Nucleus accumbens (tissue), 56 donors: ENCODE data around the gene SCN1B.
A peak's percentile ranks its signal among the peaks of the same experiment; 100 is the strongest.
"Not testable (repeated sequence)": the region's sequence is repeated elsewhere in the genome, so short reads cannot be mapped to it uniquely, and the experiment has no call there.

Source experiments
- DNase-seq, 56 donors: peaks; one replicate each; lab custom pipeline; 2025; lab: John Stamatoyannopoulos, UW

Gene SCN1B

DNA sequence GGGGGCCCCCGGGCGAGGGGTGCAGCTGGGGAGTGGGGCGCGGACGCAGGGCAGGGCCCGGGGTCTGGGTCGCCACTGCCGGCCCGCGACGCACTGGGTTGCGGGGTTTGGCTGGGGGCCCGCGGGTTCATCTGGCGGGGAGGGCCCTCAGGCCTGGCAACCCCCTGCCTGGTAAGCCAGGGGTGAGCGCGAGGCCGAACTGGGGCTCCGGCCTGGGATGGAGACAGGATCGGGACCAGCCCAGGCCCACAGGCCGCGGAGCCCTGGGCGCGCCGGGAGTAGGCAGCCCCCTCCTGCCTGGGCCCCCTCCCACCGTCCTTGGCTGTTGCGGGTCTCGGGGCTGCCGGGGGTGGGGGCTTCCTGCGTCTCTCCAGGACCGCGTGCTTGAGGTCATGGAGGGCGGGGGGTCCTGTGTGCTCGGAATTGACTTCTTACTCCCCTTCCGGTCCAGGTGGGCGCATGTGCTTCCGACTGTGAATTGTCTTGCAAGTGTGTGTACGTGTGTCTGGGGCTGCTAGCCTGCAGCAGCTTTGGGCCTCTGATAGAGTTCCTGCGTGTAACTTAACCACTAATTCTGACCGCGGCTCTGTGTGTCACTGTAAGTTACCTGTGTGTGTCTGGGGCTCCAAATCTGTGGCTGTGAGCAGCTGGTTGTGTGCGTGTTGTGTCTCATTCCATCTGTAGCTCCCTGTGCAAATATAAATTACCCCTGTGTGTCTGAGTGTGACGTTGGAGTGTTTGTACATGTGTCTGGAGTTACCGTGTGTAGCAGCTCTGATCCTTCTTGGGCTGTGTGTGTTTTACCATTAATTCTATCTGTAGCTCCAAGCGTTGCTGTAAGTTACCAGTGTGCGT, 29.4 kb upstream of the SCN1B start:
- DNase-seq: peak in 9 of 56 donors; percentile 5 to 60 (median 13)

- DNase-seq: no peak
Observed at GRCh38 chr19:35002037-35002535, 28.2 kb upstream of the SCN1B start.

DNA sequence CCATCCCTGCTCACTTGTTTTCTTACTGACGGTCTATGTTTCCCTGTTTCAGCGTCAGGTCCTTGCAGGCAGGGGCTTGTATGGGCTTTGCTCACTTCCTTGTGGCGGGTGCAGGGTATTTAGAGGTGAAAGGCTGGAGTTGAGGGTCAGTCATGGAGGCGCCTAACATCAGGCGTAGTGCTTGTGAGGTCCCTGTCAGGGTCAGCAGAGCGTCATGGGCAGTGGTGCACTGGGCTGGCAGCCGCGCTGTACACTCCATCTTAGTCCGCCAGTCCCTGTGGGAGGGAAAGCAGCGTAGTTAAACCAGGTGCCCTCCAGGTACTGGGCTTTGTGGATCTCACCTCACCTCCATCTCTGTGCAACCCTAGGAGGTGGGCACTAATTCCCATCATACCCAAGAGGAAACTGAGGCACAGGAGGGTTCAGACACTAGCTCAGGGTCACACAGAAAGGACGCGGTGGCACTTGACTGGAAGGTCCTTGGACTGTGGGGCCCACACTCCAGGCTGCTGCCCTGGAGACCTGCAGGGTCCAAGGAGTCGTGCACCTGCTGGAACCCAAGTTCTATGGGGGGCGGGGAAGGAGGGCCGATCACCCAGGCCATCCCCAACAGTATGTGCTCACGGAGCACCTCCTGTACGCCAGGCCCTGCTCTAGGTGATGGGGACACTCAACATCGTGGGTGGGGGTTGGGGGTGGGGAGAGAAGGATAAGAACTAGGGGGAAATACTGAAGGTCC, 25.6 kb upstream of the SCN1B start:
- DNase-seq: no peak

DNA sequence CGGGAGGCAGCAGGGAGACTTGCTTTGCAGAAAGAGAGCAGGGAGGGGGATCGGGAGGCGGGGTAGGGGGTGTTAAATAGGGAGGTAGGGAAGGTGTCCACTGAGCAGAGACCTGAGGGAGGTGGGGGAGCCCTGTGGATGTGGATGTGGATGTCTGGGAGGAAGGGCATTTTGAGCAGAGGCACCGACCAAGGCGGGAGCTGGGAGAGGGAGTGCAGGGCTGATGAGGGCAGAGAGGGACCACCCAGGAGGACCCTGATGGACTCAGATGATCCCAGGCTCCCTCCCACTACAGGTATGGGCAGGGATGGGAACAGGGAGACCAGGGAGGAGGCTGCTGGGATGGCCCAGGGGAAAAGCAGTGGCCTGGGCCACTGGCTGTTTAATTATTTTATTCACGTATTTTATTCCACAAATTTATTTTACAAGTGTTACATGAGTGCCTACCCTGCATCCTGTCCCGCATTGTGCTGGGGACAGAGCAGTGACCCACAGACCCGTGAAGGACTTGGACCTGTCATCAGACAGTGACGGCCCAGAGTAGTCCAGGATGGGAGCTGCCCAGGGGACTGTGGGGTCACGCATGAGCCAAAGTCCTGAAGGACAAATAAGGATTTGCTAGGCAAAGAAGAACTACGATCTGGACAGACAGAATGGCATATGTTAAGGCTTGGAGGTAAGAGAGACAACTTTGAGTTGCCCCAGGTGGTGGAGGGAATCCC, 24.9 kb upstream of the SCN1B start:
- no peak for DNase-seq

- DNase-seq: not testable (repeated sequence)
Observed at GRCh38 chr19:35006007-35006341, 24.3 kb upstream of the SCN1B start.

- no peak for DNase-seq
Observed at GRCh38 chr19:35006342-35006998, 23.8 kb upstream of the SCN1B start.

DNA sequence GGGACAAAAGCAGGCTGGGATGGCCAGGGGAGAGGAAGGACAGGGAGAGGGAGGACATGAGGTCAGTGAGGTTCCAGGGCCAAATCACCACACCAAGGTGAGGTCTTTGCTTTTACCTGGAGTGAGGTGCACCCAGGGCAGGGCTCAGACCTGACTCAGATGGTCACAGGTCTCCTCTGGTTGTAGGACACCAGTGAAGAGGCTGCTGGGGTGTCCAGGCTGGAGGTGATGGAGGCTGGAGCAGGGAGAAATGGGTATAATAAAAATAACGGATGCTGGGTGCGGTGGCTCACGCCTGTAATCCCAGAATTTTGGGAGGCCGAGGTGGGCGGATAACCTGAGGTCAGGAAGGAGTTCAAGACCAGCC, 23.3 kb upstream of the SCN1B start:
- no peak for DNase-seq

- not testable (repeated sequence) for DNase-seq
Observed at GRCh38 chr19:35007427-35007826, 22.8 kb upstream of the SCN1B start.

DNA sequence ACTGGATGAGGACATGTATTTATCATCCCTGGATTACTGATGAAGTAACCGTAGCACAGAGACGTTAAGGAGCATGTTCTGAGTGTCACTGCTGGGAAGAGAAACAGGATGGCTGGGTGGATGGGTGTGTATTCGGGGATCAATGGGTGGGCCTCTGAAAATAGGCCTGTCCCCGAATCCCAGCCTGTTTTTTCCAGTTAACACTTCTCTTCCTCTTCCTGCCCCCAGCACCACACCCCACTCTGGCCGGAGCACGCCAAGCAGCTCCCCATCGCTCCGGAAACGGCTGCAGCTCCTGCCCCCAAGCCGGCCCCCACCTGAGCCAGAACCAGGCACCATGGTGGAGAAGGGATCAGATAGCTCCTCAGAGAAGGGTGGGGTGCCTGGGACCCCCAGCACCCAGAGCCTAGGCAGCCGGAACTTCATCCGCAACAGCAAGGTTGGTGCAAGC, 21.4 kb upstream of the SCN1B start:
- DNase-seq: no peak

GRCh38 chr19:35009424-35010415, 20.6 kb upstream of the SCN1B start:
- no peak for DNase-seq

DNA sequence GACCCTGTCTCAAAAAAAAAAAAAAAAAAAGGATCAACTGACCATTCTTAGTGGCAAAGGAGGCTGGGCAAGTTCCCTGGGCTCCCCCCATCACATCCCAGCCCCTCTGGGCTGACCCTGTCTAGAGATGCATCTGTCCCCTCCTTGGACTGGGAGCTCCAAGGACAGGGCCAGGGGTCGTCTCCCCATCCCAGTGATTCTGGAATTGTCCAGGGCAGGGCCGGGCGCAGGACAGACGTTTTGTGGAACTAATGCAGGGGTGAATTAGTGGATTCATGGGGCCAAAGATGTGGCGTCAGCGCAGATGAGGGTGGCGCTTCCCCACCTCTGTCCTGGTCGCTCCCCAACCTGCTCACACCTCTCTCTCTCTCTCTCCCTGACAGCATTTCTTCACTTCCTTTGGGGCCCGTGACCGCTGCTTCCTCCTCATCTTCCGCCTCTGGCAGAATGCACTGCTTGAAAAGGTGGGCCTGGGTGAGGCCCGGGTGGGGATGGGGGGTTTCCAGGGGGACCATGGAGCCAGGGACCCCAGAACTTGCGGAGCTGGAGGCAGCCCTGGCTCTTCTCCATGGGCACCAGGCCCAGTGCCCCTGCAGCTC, 19.1 kb upstream of the SCN1B start:
- DNase-seq: no peak

- DNase-seq: no peak
Observed at GRCh38 chr19:35011737-35012682, 18.3 kb upstream of the SCN1B start.

DNA sequence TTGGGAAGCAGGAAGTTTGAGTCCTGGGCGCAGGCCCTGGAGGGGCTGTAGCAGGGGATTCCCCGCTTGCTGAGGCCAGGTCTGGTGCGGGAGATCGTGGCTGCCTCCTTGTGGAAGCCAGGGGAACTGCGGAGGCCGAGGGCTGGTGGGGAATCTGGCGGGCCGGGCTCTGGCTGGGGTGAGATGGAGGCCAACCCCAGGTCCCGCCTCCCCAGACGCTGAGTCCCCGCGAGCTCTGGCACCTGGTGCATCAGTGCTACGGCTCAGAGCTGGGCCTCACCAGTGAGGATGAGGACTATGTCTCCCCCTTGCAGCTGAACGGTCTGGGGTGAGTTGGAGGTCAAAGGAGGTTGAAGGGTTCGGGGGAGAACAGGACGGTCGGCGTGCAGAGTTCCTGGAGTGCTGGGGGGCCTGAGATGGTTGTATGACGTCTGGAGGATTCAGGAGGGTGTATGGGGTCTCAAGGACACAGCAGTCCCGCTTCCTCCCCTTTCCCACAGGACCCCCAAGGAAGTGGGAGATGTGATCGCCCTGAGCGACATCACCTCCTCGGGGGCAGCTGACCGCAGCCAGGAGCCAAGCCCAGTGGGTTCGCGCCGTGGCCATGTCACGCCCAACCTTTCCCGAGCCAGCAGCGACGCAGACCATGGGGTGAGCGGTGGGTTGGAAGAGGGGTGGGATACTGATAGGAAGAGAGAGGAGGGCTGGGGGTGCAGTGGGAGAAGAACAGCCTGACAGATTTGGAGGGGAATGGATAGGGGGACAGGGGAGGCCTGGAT, 17.0 kb upstream of the SCN1B start:
- peak in 36 of 56 donors; percentile 5 to 64 (median 28) for DNase-seq

DNA sequence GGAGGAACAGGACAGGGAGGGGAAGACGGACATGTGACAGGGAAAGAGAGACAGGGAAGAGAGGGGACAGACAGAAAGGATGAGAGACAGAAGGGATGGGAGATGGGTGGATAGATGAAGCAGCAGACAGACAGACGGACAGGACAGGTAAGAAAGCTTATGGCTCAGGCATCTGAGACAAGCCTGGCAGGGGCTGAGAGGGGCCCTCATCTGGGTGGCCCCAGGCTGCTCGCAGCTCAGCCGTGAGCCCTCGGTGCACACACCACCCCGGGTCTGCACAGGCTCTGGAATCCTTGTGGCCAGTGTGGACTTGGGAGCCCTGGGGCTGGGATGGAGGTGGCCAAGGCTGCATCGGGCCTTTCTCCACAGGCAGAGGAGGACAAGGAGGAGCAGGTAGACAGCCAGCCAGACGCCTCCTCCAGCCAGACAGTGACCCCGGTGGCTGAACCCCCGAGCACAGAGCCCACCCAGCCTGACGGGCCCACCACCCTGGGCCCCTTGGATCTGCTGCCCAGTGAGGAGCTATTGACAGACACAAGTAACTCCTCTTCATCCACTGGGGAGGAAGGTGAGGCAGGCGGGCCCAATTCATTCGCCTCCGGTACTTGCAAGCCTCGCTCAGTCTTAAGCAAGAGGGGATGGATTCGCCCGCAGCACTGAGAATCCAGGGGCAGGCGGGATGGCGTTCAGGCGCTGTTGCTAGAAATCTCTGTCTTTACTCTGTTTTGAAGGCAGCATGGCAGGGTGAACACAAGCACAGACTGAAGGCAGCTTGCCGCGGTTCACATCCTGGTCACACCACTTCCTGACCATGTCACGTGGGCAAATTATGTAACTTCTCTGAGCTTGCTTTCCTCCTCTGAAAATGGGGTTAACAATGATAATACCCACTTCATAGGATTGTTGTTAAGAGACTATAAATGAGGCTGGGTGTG, 16.2 kb upstream of the SCN1B start:
- DNase-seq: no peak

DNA sequence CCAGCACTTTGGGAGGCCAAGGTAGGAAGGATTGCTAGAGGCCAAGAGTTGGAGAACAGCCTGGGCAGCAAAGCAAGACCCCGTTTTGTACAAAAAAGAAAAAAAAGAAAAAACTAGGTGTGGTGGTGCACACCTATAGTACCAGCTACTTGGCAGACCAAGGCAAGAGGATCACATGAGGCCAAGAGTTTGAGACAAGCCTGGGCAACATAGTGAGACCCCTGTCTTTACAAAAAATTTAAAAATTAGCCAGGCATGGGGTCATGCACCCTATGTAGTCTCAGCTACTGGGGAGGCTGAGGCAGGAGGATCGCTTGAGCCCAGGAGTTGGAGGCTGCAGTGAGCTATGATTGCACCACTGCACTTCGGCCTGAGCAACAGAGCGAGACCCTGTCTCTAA, 15.5 kb upstream of the SCN1B start:
- not testable (repeated sequence) for DNase-seq
